WTC11 (cell line): ENCODE measurements around the gene KSR2. TPM values are rescaled to one million over a fixed set of nuclear protein-coding genes. Genes with fewer than 3 reads are reported as not detected.

Experiments
- ATAC-seq: fragments of 200-7000 bp; cut with Tn5 transposase; 2 replicates; pipeline ENCODE4 v1.10.0; 2021; ENCODE audit warnings: mild to moderate bottlenecking, moderate library complexity
- CTCF ChIA-PET: fragments of 300-600 bp; sonication (Branson Sonifier 250); formaldehyde crosslinking; loops from one replicate; lab custom pipeline; 2021; ENCODE audit warnings: antibody characterized with exemption; lab: Charles Lee
- POLR2A ChIA-PET: fragments of 350-600 bp; sonication (Branson Sonifier 250); formaldehyde crosslinking; loops from one replicate; lab custom pipeline; 2021; ENCODE audit warnings: antibody characterized with exemption; lab: Charles Lee
- DNase-seq: peaks from one replicate; pipeline ENCODE4 v3.0.0; 2021; ENCODE audit warnings: low spot score
- H3K27ac Mint-ChIP-seq: 2 replicates; pipeline ENCODE4 v1.8.0; 2021; ENCODE audit warnings: mixed read lengths
- H3K27me3 Mint-ChIP-seq: 2 replicates; pipeline ENCODE4 v1.8.0; 2021; ENCODE audit warnings: low read depth, mild to moderate bottlenecking, moderate library complexity, mixed read lengths
- H3K36me3 Mint-ChIP-seq: 2 replicates; pipeline ENCODE4 v1.8.0; 2021; ENCODE audit warnings: mixed read lengths
- H3K4me1 Mint-ChIP-seq: 2 replicates; pipeline ENCODE4 v1.8.0; 2022; ENCODE audit warnings: mixed read lengths
- H3K4me3 Mint-ChIP-seq: 2 replicates; pipeline ENCODE4 v1.8.0; 2021; ENCODE audit warnings: mild to moderate bottlenecking, moderate library complexity, mixed read lengths
- H3K9me3 Mint-ChIP-seq: 2 replicates; pipeline ENCODE4 v1.8.0; 2021; ENCODE audit warnings: mixed read lengths
- ATF1 ChIP-seq: sonication (generic); formaldehyde crosslinking; IDR thresholded peaks from 2 replicates; pipeline ENCODE4 v1.8.1; 2023; ENCODE audit warnings: mild to moderate bottlenecking, moderate library complexity, missing genetic modification reagents
- CREB1 ChIP-seq: sonication (generic); formaldehyde crosslinking; IDR thresholded peaks from 2 replicates; pipeline ENCODE4 v1.8.0; 2023; ENCODE audit warnings: mild to moderate bottlenecking, missing genetic modification reagents
- CREM ChIP-seq: sonication (generic); formaldehyde crosslinking; IDR thresholded peaks from 2 replicates; pipeline ENCODE4 v1.8.1; 2022; ENCODE audit warnings: mild to moderate bottlenecking, missing genetic modification reagents, moderate library complexity
- ETV6 ChIP-seq: sonication (generic); formaldehyde crosslinking; IDR thresholded peaks from 2 replicates; pipeline ENCODE4 v1.8.1; 2022; ENCODE audit warnings: mild to moderate bottlenecking, missing genetic modification reagents
- FOXJ3 ChIP-seq: sonication (generic); formaldehyde crosslinking; IDR thresholded peaks from 2 replicates; pipeline ENCODE4 v1.9.0; 2021; ENCODE audit warnings: missing genetic modification reagents, mild to moderate bottlenecking, borderline replicate concordance
- GABPB1 ChIP-seq: sonication (generic); formaldehyde crosslinking; IDR thresholded peaks from 2 replicates; pipeline ENCODE4 v1.8.1; 2023; ENCODE audit warnings: mild to moderate bottlenecking, missing genetic modification reagents
- JUN ChIP-seq: sonication (generic); formaldehyde crosslinking; IDR thresholded peaks from 2 replicates; pipeline ENCODE4 v1.8.0; 2023; ENCODE audit warnings: mild to moderate bottlenecking, missing genetic modification reagents
- NFE2L1 ChIP-seq: sonication (generic); formaldehyde crosslinking; IDR thresholded peaks from 2 replicates; pipeline ENCODE4 v1.8.1; 2023; ENCODE audit warnings: missing genetic modification reagents
- NR1H2 ChIP-seq: sonication (generic); formaldehyde crosslinking; IDR thresholded peaks from 2 replicates; pipeline ENCODE4 v1.9.0; 2021; ENCODE audit warnings: mild to moderate bottlenecking, moderate library complexity, missing genetic modification reagents
- NR3C1 ChIP-seq: sonication (generic); formaldehyde crosslinking; conservative IDR thresholded peaks from 2 replicates; pipeline ENCODE4 v1.8.1; 2023; ENCODE audit warnings: low read depth, mild to moderate bottlenecking, missing genetic modification reagents
- PRRX2 ChIP-seq: fragments of 250-450 bp; sonication (Bioruptor Pico); IDR thresholded peaks from 2 replicates; pipeline ENCODE4 v1.8.0; 2021; ENCODE audit warnings: mild to moderate bottlenecking
- SMAD4 ChIP-seq: sonication (generic); formaldehyde crosslinking; IDR thresholded peaks from 2 replicates; pipeline ENCODE4 v1.8.0; 2022; ENCODE audit warnings: mild to moderate bottlenecking, missing genetic modification reagents
- ZNF138 ChIP-seq: sonication (generic); formaldehyde crosslinking; conservative IDR thresholded peaks from 2 replicates; pipeline ENCODE4 v1.8.1; 2022; ENCODE audit warnings: mild to moderate bottlenecking, moderate library complexity, missing genetic modification reagents
- ZNF263 ChIP-seq: sonication (generic); formaldehyde crosslinking; IDR thresholded peaks from 2 replicates; pipeline ENCODE4 v1.8.1; 2022; ENCODE audit warnings: low read depth, mild to moderate bottlenecking, moderate library complexity, missing genetic modification reagents
- ZNF416 ChIP-seq: fragments of 250-450 bp; sonication (Bioruptor Pico); IDR thresholded peaks from 2 replicates; pipeline ENCODE4 v1.9.0; 2021; ENCODE audit warnings: mild to moderate bottlenecking, inconsistent platforms
- total RNA-seq: library from RNA; stranded (reverse); gene quantifications from 3 replicates; pipeline ENCODE4 v1.2.3, GENCODE V29; 2021
- TF ChIP-seq, protein P1 (sequence below): sonication (generic); formaldehyde crosslinking; IDR thresholded peaks from 2 replicates; pipeline ENCODE4 v1.8.1; 2023; ENCODE audit warnings: mild to moderate bottlenecking, missing genetic modification reagents, moderate library complexity
- TF ChIP-seq, protein P2 (sequence below): fragments of 250-450 bp; sonication (Bioruptor Pico); IDR thresholded peaks from 2 replicates; pipeline ENCODE4 v1.9.0; 2021; ENCODE audit warnings: mild to moderate bottlenecking
- TF ChIP-seq, protein P3 (sequence below): fragments of 250-450 bp; sonication (Bioruptor Pico); IDR thresholded peaks from 2 replicates; pipeline ENCODE4 v1.9.0; 2021; ENCODE audit warnings: mild to moderate bottlenecking, borderline replicate concordance
- TF ChIP-seq, protein P4 (sequence below): sonication (generic); formaldehyde crosslinking; conservative IDR thresholded peaks from 2 replicates; pipeline ENCODE4 v1.8.1; 2023; ENCODE audit warnings: mild to moderate bottlenecking, low read depth, missing genetic modification reagents, moderate library complexity

Gene KSR2
- total RNA-seq, 1 experiment from 2014 or later = 2.4 TPM

DNA sequence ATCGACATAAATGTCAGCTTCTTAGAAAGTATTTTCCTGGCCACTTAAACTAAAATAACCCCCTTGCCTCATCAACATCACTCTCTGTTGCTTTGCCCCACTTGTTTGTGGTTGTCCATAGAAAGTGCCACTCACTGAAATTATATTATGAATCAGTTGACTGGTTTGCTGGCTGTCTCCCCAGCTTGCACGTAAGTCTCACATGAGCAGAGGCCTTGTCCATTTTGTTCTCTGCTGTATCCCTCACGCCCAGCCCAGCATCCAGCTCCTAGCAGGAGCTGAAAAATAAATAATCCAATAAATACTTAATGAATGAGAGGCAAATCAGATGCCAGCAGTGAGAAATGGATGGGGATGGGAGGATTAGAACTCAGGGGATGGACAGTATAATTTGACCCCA is 159.3 kb downstream of the KSR2 start (continued):
- TF ChIP-seq, protein P1, sequence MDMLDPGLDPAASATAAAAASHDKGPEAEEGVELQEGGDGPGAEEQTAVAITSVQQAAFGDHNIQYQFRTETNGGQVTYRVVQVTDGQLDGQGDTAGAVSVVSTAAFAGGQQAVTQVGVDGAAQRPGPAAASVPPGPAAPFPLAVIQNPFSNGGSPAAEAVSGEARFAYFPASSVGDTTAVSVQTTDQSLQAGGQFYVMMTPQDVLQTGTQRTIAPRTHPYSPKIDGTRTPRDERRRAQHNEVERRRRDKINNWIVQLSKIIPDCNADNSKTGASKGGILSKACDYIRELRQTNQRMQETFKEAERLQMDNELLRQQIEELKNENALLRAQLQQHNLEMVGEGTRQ (CRISPR knock-in tag) = no peak
- TF ChIP-seq, protein P2, sequence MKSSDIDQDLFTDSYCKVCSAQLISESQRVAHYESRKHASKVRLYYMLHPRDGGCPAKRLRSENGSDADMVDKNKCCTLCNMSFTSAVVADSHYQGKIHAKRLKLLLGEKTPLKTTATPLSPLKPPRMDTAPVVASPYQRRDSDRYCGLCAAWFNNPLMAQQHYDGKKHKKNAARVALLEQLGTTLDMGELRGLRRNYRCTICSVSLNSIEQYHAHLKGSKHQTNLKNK (CRISPR knock-in tag) = no peak

DNA sequence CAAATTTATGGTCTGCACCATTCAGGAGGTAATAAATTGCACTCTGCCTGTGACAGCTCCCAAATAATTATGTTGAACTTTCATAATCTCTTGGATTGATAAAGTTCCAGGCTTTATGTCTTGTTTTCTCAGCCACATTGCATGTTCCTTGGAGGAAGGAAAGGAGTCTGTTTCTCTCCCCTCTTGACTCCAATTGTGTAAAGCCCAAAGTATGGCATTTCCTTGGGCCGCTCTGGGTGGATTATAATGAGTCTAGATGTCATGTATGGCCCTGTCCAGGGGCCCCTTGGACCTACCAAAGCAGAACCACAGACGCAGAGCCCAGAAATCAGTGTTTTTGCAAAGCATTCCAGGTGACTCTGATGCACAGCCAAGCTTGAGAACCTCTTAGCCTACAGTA is 160.8 kb downstream of the KSR2 start:
- DNase-seq = no peak
- Mint-ChIP-seq H3K4me1 (peaks cover 8% of the 10 kb centered on the region; the same call in 1 of the 2 replicates), H3K27me3 (no peaks in the 10 kb centered on the region), H3K9me3 (no peaks in the 10 kb centered on the region), H3K4me3 (no peak overlapping the region), H3K36me3 (no peaks in the 10 kb centered on the region), H3K27ac (no peak overlapping the region)
- ATAC-seq = no peak
- ChIA-PET CTCF (interaction anchor here (0.8 to 2.2 kb wide), 2 partner anchors 11 to 49 kb away, joined by 3 to 7 read pairs; no protein-coding TSS in a partner anchor), POLR2A (no interaction called here)
- no peak for TF ChIP-seq NR3C1 (CRISPR knock-in tag)

DNA sequence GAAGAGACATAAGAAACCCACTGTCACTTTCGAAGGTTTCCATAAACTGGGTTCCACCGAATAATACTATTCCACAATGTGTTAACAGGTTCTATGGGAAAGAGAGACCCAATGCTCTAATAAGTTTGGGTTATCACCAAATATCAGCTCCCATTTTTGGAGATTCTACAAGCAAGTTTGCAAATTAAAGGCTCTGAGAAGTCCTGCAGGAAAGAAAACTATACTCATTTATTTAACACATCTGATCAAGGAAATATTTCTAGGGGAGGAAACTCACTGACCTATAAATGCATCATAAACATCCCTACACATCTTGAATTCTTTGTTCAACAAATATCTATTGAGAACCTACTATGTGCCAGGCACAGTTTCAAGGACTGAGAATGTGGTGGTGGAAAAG is 161.4 kb downstream of the KSR2 start:
- ATAC-seq (no peak), DNase-seq (no peak)
- POLR2A ChIA-PET = no interaction called here
- no peak overlapping the region for H3K27ac Mint-ChIP-seq
- no peaks in the 10 kb centered on the region for H3K27me3 Mint-ChIP-seq
- CTCF ChIA-PET = interaction anchor here (2.2 kb wide), 1 partner anchor 50 kb away, joined by 7 read pairs; no protein-coding TSS in a partner anchor
- H3K4me1 Mint-ChIP-seq = peaks cover 8% of the 10 kb centered on the region; the same call in 1 of the 2 replicates
- H3K4me3 Mint-ChIP-seq = no peak overlapping the region
- no peak for TF ChIP-seq PRRX2 (CRISPR knock-in tag)
- TF ChIP-seq JUN = no peak
- no peak for TF ChIP-seq ZNF416 (CRISPR knock-in tag)
- no peak for TF ChIP-seq GABPB1
- TF ChIP-seq SMAD4 (CRISPR knock-in tag) = no peak
- TF ChIP-seq, protein P3, sequence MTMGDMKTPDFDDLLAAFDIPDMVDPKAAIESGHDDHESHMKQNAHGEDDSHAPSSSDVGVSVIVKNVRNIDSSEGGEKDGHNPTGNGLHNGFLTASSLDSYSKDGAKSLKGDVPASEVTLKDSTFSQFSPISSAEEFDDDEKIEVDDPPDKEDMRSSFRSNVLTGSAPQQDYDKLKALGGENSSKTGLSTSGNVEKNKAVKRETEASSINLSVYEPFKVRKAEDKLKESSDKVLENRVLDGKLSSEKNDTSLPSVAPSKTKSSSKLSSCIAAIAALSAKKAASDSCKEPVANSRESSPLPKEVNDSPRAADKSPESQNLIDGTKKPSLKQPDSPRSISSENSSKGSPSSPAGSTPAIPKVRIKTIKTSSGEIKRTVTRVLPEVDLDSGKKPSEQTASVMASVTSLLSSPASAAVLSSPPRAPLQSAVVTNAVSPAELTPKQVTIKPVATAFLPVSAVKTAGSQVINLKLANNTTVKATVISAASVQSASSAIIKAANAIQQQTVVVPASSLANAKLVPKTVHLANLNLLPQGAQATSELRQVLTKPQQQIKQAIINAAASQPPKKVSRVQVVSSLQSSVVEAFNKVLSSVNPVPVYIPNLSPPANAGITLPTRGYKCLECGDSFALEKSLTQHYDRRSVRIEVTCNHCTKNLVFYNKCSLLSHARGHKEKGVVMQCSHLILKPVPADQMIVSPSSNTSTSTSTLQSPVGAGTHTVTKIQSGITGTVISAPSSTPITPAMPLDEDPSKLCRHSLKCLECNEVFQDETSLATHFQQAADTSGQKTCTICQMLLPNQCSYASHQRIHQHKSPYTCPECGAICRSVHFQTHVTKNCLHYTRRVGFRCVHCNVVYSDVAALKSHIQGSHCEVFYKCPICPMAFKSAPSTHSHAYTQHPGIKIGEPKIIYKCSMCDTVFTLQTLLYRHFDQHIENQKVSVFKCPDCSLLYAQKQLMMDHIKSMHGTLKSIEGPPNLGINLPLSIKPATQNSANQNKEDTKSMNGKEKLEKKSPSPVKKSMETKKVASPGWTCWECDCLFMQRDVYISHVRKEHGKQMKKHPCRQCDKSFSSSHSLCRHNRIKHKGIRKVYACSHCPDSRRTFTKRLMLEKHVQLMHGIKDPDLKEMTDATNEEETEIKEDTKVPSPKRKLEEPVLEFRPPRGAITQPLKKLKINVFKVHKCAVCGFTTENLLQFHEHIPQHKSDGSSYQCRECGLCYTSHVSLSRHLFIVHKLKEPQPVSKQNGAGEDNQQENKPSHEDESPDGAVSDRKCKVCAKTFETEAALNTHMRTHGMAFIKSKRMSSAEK = no peak
- no peak for TF ChIP-seq ETV6 (CRISPR knock-in tag)
- TF ChIP-seq CREB1 = no peak
- TF ChIP-seq FOXJ3 = no peak
- no peak for TF ChIP-seq NR1H2 (CRISPR knock-in tag)
- TF ChIP-seq ATF1 = no peak
- no peak for TF ChIP-seq ZNF263 (CRISPR knock-in tag)
- no peaks in the 10 kb centered on the region for H3K36me3 Mint-ChIP-seq
- no peaks in the 10 kb centered on the region for H3K9me3 Mint-ChIP-seq

DNA sequence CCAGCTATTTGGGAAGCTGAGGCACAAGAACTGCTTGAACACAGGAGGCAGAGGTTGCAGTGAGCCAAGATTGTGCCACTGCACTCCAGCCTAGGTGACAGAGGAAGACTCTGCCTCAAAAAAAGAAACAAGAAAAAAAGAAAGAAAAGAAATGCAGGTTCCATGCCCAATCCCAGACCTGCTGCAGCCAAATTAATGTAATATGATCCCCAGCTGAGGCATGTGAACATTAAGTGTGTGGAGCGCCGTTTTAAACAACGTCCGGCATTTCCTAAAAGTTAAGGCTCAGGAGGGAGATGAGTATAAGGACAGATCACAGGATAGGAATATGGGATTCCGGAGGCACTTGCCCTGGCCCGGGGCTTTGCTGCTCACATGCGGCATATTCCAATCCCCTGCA is 162.9 kb downstream of the KSR2 start:
- ATAC-seq (no peak), DNase-seq (no peak)
- no peak overlapping the region for H3K4me3 Mint-ChIP-seq
- H3K9me3 Mint-ChIP-seq = no peaks in the 10 kb centered on the region
- H3K27ac Mint-ChIP-seq = no peak overlapping the region
- H3K27me3 Mint-ChIP-seq = no peaks in the 10 kb centered on the region
- CTCF ChIA-PET = interaction anchor here (2.2 kb wide), 1 partner anchor 51 kb away, joined by 7 read pairs; no protein-coding TSS in a partner anchor
- no peaks in the 10 kb centered on the region for H3K36me3 Mint-ChIP-seq
- POLR2A ChIA-PET = no interaction called here
- H3K4me1 Mint-ChIP-seq = peaks cover 17% of the 10 kb centered on the region; the same call in 1 of the 2 replicates
- TF ChIP-seq, protein P4, sequence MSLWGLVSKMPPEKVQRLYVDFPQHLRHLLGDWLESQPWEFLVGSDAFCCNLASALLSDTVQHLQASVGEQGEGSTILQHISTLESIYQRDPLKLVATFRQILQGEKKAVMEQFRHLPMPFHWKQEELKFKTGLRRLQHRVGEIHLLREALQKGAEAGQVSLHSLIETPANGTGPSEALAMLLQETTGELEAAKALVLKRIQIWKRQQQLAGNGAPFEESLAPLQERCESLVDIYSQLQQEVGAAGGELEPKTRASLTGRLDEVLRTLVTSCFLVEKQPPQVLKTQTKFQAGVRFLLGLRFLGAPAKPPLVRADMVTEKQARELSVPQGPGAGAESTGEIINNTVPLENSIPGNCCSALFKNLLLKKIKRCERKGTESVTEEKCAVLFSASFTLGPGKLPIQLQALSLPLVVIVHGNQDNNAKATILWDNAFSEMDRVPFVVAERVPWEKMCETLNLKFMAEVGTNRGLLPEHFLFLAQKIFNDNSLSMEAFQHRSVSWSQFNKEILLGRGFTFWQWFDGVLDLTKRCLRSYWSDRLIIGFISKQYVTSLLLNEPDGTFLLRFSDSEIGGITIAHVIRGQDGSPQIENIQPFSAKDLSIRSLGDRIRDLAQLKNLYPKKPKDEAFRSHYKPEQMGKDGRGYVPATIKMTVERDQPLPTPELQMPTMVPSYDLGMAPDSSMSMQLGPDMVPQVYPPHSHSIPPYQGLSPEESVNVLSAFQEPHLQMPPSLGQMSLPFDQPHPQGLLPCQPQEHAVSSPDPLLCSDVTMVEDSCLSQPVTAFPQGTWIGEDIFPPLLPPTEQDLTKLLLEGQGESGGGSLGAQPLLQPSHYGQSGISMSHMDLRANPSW = no peak
- TF ChIP-seq PRRX2 (CRISPR knock-in tag) (no peak), NFE2L1 (CRISPR knock-in tag) (no peak), CREM (CRISPR knock-in tag) (no peak), ZNF138 (no peak)
- TF ChIP-seq, protein P3 = no peak
